ENCODE results near the gene SRD5A2. TPM values are rescaled to one million over a fixed set of nuclear protein-coding genes. Genes with fewer than 3 reads are reported as not detected.

The SRD5A2 gene
- total and polyA plus RNA-seq, 2 of the 8 experiments (the other 6 are each of a cell fraction or from before 2014, with no cell fraction given): 0.02 TPM; not detected in 1

- no peak for TF ChIP-seq TAF1 (IDR thresholded peaks at IDR 0.05; ENCODE audit: low read depth, low read length)
Observed at GRCh38 chr2:31533036-31533435, 47.7 kb downstream of the SRD5A2 start (continued).

Measured in H1 (cell line).